ENCODE measurements around the gene OSTN. TPM values are rescaled to one million over a fixed set of nuclear protein-coding genes. Genes with fewer than 3 reads are reported as not detected.

The OSTN gene
- total RNA-seq, 1 donor from 2014 or later: 3.8 TPM

DNA sequence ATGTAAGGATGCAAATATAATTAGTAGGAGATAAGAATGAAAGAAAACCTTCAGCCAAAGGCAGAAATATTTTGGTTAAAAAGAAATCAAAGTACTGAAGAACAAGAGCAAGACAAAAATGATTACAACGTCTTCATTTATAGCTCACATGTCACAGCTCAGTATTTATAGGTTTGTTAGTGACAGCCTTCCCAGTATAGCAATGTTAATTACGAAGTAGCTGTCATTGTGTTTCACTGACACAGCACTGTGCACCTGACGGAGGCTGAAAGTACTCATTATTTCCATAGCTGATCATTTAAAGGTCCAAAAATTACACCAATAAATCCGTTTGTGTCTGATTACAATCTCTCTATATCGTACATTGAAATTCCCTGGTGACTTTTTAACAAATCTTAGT is 561 bp upstream of the OSTN start:
- Mint-ChIP-seq H3K27me3 (ENCODE audit: unreplicated experiment) (no peaks in the 10 kb centered on the region), H3K36me3 (ENCODE audit: unreplicated experiment) (no peaks in the 10 kb centered on the region), H3K27ac (ENCODE audit: unreplicated experiment) (no peak overlapping the region), H3K4me3 (ENCODE audit: unreplicated experiment) (no peak overlapping the region), H3K9me3 (ENCODE audit: unreplicated experiment) (no peaks in the 10 kb centered on the region), H3K4me1 (ENCODE audit: low read depth, unreplicated experiment) (no peaks in the 10 kb centered on the region)
- no peak for DNase-seq
- TF ChIP-seq, protein P1, sequence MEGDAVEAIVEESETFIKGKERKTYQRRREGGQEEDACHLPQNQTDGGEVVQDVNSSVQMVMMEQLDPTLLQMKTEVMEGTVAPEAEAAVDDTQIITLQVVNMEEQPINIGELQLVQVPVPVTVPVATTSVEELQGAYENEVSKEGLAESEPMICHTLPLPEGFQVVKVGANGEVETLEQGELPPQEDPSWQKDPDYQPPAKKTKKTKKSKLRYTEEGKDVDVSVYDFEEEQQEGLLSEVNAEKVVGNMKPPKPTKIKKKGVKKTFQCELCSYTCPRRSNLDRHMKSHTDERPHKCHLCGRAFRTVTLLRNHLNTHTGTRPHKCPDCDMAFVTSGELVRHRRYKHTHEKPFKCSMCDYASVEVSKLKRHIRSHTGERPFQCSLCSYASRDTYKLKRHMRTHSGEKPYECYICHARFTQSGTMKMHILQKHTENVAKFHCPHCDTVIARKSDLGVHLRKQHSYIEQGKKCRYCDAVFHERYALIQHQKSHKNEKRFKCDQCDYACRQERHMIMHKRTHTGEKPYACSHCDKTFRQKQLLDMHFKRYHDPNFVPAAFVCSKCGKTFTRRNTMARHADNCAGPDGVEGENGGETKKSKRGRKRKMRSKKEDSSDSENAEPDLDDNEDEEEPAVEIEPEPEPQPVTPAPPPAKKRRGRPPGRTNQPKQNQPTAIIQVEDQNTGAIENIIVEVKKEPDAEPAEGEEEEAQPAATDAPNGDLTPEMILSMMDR (IDR thresholded peaks at IDR 0.05; ENCODE audit: partially characterized antibody, unreplicated experiment): no peak

DNA sequence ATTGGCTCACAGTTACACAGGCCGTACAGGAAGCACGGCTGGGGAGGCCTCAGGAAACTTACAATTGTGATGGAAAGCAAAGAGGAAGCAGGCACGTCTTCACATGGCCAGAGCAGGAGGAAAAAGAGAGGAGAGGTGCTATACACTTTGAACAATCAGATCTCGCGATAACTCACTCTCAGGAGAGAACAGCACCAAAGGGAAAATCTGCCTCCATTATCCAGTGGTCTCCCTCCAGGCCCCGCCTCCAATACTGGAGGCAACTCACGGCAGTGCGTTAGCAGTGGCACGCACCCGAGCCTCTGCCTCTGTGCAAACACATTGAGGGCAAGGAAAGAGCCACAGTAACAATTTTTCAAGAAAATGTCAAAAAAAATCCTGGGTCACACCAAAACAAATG is 11.0 kb downstream of the OSTN start:
- Mint-ChIP-seq H3K27ac (ENCODE audit: unreplicated experiment) (peak overlapping the region; percentile 18), H3K4me3 (ENCODE audit: unreplicated experiment) (no peak overlapping the region), H3K9me3 (ENCODE audit: unreplicated experiment) (no peaks in the 10 kb centered on the region), H3K36me3 (ENCODE audit: unreplicated experiment) (no peaks in the 10 kb centered on the region), H3K4me1 (ENCODE audit: low read depth, unreplicated experiment) (no peaks in the 10 kb centered on the region), H3K27me3 (ENCODE audit: unreplicated experiment) (no peaks in the 10 kb centered on the region)
- DNase-seq: no peak
- TF ChIP-seq, protein P1 (IDR thresholded peaks at IDR 0.05; ENCODE audit: partially characterized antibody, unreplicated experiment): no peak

DNA sequence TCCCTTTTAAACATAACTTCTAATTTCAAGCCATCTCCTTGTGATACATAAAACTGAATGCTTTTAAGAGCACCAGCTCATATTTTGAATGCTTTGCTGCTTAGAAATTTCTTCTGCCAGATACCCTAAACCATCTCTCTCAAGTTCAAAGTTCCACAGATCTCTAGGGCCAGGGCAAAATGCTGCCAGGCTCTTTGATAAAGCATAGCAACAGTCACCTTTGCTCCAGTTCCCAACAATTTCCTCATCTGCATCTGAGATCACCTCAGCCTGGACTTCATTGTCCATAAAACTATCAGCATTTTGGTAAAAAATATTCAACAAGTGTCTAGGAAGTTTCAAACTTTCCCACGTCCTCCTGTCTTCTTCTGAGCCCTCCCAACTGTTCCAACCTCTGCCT is 17.5 kb downstream of the OSTN start:
- Mint-ChIP-seq H3K27me3 (ENCODE audit: unreplicated experiment) (no peaks in the 10 kb centered on the region), H3K9me3 (ENCODE audit: unreplicated experiment) (no peaks in the 10 kb centered on the region), H3K4me3 (ENCODE audit: unreplicated experiment) (no peak overlapping the region), H3K36me3 (ENCODE audit: unreplicated experiment) (peaks cover 6% of the 10 kb centered on the region), H3K4me1 (ENCODE audit: low read depth, unreplicated experiment) (no peaks in the 10 kb centered on the region), H3K27ac (ENCODE audit: unreplicated experiment) (no peak overlapping the region)
- no peak for DNase-seq
- TF ChIP-seq, protein P1 (IDR thresholded peaks at IDR 0.05; ENCODE audit: partially characterized antibody, unreplicated experiment): no peak

DNA sequence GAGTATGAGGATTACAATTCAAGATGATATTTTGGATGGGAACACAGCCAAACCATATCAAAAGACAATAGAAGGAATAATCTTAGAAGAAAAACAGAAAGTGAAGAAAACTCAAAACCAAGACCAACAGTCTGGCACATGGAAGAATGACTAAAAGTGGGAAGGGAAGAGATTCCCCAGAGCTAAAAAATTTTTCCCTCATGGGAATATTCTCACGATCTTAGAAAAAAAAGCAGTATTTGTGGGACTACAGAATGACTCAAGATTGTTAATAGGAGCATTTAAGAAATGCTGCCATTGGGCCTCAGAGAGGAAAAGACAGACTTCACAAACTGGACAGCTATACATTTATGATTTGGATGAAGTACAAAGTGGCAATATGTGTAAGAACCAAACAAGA is 18.3 kb downstream of the OSTN start:
- Mint-ChIP-seq H3K27me3 (ENCODE audit: unreplicated experiment) (no peaks in the 10 kb centered on the region), H3K4me1 (ENCODE audit: low read depth, unreplicated experiment) (no peaks in the 10 kb centered on the region), H3K9me3 (ENCODE audit: unreplicated experiment) (no peaks in the 10 kb centered on the region), H3K36me3 (ENCODE audit: unreplicated experiment) (peaks cover 6% of the 10 kb centered on the region), H3K4me3 (ENCODE audit: unreplicated experiment) (no peak overlapping the region), H3K27ac (ENCODE audit: unreplicated experiment) (no peak overlapping the region)
- no peak for DNase-seq
- TF ChIP-seq, protein P1 (IDR thresholded peaks at IDR 0.05; ENCODE audit: partially characterized antibody, unreplicated experiment): no peak

DNA sequence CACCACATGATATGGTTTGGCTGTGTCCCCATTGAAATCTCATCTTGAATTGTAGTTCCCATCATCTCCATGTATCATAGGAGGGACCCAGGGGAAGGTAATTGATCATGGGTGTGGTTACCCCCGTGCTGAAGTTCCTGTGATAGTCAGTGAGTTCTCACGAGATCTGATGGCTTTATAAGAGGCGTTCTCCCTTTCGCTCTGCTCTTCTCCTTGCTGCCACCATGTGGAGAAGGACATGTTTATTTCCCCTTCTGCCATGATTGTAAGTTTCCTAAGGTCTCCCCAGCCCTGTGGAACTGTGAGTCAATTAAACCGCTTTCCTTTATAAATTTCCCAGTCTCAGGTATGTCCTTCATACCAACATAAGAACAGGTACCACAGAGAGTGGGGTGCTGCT is 21.9 kb downstream of the OSTN start:
- Mint-ChIP-seq H3K27ac (ENCODE audit: unreplicated experiment) (no peak overlapping the region), H3K4me1 (ENCODE audit: low read depth, unreplicated experiment) (no peaks in the 10 kb centered on the region), H3K4me3 (ENCODE audit: unreplicated experiment) (no peak overlapping the region), H3K9me3 (ENCODE audit: unreplicated experiment) (no peaks in the 10 kb centered on the region), H3K36me3 (ENCODE audit: unreplicated experiment) (peaks cover 6% of the 10 kb centered on the region), H3K27me3 (ENCODE audit: unreplicated experiment) (no peaks in the 10 kb centered on the region)
- TF ChIP-seq, protein P1 (IDR thresholded peaks at IDR 0.05; ENCODE audit: partially characterized antibody, unreplicated experiment): no peak
- DNase-seq: no peak

Data from glutamatergic neuron (in vitro differentiated cells).